Measurements from ENCODE around the gene FTCD. TPM values are rescaled to one million over a fixed set of nuclear protein-coding genes. Genes with fewer than 3 reads are reported as not detected.

The FTCD gene
- total RNA-seq, 4 donors from 2014 or later, result 4.5 to 7.0 TPM; not detected in 2

DNA sequence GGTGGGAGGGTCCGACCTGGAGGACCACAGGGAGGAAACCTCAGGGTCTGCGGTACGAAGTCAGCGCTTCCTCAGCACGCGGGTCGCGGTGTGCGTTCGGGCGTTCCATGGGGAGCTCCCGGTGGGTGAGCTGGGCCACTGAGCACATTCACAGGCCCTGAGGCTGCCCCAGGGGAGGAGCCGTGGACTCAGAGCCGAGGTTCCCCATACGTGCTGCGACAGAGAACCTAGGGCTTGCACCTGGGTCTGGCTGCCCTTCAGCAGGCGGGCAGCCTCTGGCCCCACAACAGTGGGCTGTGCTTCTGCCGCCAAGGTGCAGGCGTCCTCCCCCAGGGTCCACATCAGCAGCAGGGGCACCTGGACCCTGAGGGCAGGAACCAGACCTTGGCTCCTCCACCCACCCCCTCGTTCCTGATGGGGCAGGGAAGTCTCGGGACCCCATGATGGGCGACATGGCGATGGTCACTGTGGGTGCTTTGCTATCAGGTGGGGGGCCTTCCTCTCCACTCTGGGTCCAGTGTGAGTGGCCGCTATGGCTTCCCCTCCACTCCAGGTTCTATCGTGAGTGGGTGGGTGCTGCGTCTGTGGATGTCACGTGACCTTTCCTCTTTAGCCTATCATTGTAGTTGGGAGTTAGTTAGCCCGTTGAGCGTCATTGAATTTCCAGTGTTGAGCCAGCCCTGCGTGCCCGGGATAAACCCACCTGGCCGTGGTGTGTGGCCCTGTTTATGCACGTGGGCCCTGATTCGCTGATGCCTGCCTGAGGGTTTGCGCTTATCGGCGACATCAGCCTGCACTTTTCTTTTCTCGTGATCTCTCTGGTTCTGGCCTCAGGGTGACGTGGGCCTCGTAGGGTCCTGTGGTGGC is 27.9 kb downstream of the FTCD start:
- H3K4me1 ChIP-seq, result peaks cover 0 to 3% of the 10 kb centered on the region in 2 donors
- peak; percentile 27 to 29 for DNase-seq
- intact Hi-C loops (cut with DNase I; ENCODE audit: low total_unique reads), result loop anchor here (10.0 kb wide), 1 partner anchor 953 kb away; no protein-coding TSS in a partner anchor
- H3K36me3 ChIP-seq, result no peaks in the 10 kb centered on the region
- no peak for TF ChIP-seq POLR2A (IDR thresholded peaks at IDR 0.05)
- TF ChIP-seq, protein P1, sequence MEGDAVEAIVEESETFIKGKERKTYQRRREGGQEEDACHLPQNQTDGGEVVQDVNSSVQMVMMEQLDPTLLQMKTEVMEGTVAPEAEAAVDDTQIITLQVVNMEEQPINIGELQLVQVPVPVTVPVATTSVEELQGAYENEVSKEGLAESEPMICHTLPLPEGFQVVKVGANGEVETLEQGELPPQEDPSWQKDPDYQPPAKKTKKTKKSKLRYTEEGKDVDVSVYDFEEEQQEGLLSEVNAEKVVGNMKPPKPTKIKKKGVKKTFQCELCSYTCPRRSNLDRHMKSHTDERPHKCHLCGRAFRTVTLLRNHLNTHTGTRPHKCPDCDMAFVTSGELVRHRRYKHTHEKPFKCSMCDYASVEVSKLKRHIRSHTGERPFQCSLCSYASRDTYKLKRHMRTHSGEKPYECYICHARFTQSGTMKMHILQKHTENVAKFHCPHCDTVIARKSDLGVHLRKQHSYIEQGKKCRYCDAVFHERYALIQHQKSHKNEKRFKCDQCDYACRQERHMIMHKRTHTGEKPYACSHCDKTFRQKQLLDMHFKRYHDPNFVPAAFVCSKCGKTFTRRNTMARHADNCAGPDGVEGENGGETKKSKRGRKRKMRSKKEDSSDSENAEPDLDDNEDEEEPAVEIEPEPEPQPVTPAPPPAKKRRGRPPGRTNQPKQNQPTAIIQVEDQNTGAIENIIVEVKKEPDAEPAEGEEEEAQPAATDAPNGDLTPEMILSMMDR (IDR thresholded peaks at IDR 0.05), result no peak
- H3K4me3 ChIP-seq, result no peak overlapping the region
- H3K9me3 ChIP-seq, result no peaks in the 10 kb centered on the region
- peak overlapping the region; percentile 32 to 33 for H3K27ac ChIP-seq
- no peaks in the 10 kb centered on the region for H3K27me3 ChIP-seq

DNA sequence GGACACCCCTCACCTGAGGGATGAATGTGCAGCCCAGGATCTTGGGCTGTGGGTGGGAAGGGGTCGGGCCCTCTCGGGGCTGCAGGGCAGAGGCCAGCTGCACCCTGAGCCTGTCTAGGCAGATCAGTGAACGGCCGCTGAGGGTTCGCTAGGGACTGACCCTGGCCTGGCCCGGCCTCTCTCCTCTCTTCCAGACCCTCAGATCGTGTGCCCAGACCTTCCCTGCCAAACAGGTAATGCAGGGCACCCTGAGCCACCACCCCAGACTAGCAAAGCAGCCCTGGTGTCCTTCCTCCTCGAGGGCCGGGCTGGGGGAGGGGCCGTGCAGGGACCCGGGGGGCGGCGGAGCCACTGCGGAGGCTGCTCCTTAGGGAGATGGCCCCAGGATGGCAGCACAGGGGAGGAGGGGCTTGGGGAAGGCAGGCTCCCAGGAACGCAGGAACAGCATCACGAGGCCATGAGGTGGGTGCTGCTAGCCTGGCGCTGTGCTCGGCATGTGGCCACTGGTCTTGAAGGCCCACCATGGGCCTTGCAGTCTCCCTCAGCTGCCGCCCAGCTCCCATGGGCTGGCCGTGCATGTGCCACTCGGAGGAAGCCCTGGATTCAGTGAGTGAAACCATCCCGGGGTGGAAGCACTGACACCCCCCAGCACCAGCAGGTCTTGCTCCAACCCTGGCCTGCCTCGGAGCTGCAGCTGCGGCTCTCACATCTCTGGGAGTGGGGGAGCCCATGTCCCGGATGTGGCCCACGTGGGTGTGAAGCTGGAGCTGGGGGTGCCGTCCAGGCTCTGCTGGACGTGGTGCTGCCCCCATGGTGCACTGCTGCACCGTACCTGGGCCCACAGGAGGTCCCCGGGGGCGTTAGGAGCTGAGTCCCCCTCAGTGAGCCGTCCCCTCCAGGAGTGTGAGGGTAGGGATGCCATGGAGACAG is 28.8 kb downstream of the FTCD start:
- no peaks in the 10 kb centered on the region for H3K36me3 ChIP-seq
- H3K9me3 ChIP-seq, result no peaks in the 10 kb centered on the region
- intact Hi-C loops (cut with DNase I; ENCODE audit: low total_unique reads), result loop anchor here (10.0 kb wide), 1 partner anchor 952 kb away; no protein-coding TSS in a partner anchor
- TF ChIP-seq, protein P1 (IDR thresholded peaks at IDR 0.05), result no peak
- TF ChIP-seq POLR2A (IDR thresholded peaks at IDR 0.05), result no peak
- DNase-seq, result peak; percentile 25 to 28
- no peaks in the 10 kb centered on the region for H3K27me3 ChIP-seq
- peaks cover 0 to 3% of the 10 kb centered on the region in 2 donors for H3K4me1 ChIP-seq
- H3K27ac ChIP-seq, result no peak overlapping the region
- no peak overlapping the region for H3K4me3 ChIP-seq

DNA sequence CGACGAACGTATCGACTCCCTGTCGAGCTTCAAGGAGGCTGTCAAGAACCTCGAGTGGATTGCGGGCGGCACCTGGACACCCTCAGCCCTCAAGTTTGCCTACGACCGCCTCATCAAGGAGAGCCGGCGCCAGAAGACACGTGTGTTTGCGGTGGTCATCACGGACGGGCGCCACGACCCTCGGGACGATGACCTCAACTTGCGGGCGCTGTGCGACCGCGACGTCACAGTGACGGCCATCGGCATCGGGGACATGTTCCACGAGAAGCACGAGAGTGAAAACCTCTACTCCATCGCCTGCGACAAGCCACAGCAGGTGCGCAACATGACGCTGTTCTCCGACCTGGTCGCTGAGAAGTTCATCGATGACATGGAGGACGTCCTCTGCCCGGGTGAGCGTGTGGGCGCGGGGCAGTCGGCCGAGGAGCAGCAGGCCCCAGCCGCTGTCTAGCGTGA is 29.5 kb downstream of the FTCD start:
- H3K4me1 ChIP-seq, result peaks cover 0 to 3% of the 10 kb centered on the region in 2 donors
- H3K36me3 ChIP-seq, result no peaks in the 10 kb centered on the region
- no peak overlapping the region for H3K4me3 ChIP-seq
- TF ChIP-seq, protein P1 (IDR thresholded peaks at IDR 0.05), result no peak
- no peak for TF ChIP-seq POLR2A (IDR thresholded peaks at IDR 0.05)
- peak in 1 of 2 donors; percentile 26 for DNase-seq
- H3K9me3 ChIP-seq, result no peaks in the 10 kb centered on the region
- H3K27ac ChIP-seq, result no peak overlapping the region
- H3K27me3 ChIP-seq, result no peaks in the 10 kb centered on the region
- intact Hi-C loops (cut with DNase I; ENCODE audit: low total_unique reads), result loop anchor here (10.0 kb wide), 1 partner anchor 951 kb away; no protein-coding TSS in a partner anchor

DNA sequence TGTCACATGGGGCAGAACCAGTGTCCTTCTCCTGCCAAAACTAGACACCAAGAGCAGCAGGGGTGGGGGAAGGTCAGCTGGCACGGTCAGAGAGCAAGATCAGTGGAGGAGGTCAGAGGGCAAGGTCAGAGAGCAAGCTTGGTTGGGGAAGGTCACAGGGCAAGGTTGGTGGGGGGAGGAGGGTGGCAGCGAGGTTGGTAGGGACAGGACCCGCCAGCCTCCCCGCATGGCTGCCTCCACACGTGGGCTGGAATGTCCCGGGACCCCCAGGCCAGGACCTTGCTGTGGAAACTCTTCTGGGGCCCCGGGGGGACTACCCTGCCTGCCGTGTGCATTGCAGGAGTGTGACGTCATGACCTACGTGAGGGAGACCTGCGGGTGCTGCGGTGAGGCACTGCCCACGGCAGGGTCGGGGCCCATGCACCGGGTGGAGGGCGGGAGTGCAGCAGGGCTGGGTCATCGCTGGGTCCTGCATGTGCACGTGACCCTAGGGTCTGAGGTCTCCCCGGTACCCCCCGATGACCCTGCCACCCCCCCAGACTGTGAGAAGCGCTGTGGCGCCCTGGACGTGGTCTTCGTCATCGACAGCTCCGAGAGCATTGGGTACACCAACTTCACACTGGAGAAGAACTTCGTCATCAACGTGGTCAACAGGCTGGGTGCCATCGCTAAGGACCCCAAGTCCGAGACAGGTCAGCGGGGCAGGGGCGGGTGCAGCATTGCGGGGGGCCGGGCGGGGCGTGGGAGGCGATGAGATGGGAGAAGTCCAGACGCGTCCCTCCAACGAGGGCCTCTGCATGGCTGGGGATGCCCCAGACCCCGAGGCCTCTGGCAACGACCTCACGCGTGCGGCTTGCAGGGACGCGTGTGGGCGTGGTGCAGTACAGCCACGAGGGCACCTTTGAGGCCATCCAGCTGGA is 30.2 kb downstream of the FTCD start:
- no peaks in the 10 kb centered on the region for H3K36me3 ChIP-seq
- intact Hi-C loops (cut with DNase I; ENCODE audit: low total_unique reads), result loop anchor here (10.0 kb wide), 1 partner anchor 950 kb away; no protein-coding TSS in a partner anchor
- H3K27ac ChIP-seq, result no peak overlapping the region

More for the DNA sequence above, 30.2 kb downstream of the FTCD start:
- H3K9me3 ChIP-seq, result no peaks in the 10 kb centered on the region
- no peaks in the 10 kb centered on the region for H3K27me3 ChIP-seq
- DNase-seq, result peak; percentile 29
- TF ChIP-seq POLR2A (IDR thresholded peaks at IDR 0.05), result no peak
- TF ChIP-seq, protein P1 (IDR thresholded peaks at IDR 0.05), result no peak
- no peak overlapping the region for H3K4me3 ChIP-seq
- H3K4me1 ChIP-seq, result peaks cover 0 to 3% of the 10 kb centered on the region in 2 donors

Measured in uterus (tissue), 4 donors.